Urinary bladder (tissue), 4 donors: ENCODE results near the gene ANKRD9. TPM values are rescaled to one million over a fixed set of nuclear protein-coding genes. Genes with fewer than 3 reads are reported as not detected.

Experiments
- DNase-seq: peaks from one replicate; pipeline ENCODE4 v3.0.0-alpha.2; 2015; ENCODE audit errors: extremely low spot score
- H3K27ac ChIP-seq: one replicate; pipeline ENCODE4 v1.5.1; 2013; ENCODE audit warnings: low read depth, mild to moderate bottlenecking, moderate library complexity
- H3K36me3 ChIP-seq: one replicate; pipeline ENCODE4 v1.6.1; 2013; ENCODE audit warnings: mild to moderate bottlenecking, moderate library complexity; ENCODE audit not compliant: insufficient read depth
- H3K4me1 ChIP-seq: one replicate; pipeline ENCODE4 v1.6.1; 2013; ENCODE audit warnings: mild to moderate bottlenecking, moderate library complexity; ENCODE audit not compliant: insufficient read depth
- H3K4me3 ChIP-seq: one replicate; pipeline ENCODE4 v1.5.1; 2013; ENCODE audit warnings: low read depth, low read length
- WGBS: extraction: QIAGEN DNeasy Blood & Tissue Kit; methylation state at CpG from one replicate; pipeline ENCODE4 v1.1.7; 2013; 5-methylcytosine and 5-hydroxymethylcytosine counted together
- polyA plus RNA-seq: library from polyadenylated mRNA; stranded (reverse); fragments of 200-250 nt; gene quantifications from one replicate; pipeline ENCODE4 v1.2.3, GENCODE V29; 2013
- total RNA-seq: library from RNA; depleted of rRNA; stranded (reverse); fragments of >200 nt; gene quantifications from one replicate; pipeline ENCODE4 v1.2.3, GENCODE V29; 2014
- donor health status: healthy with polysubstance abuse.
- donor health status: healthy.

The ANKRD9 gene
- total and polyA plus RNA-seq, 2 donors: 4.3 to 13.5 TPM

GRCh38 chr14:102502571-102502970 lies 7.0 kb downstream of the ANKRD9 start:
- Histone ChIP-seq H3K36me3 (peaks cover 2% of the 10 kb centered on the region), H3K4me3 (no peak overlapping the region), H3K4me1 (no peaks in the 10 kb centered on the region), H3K27ac (no peak overlapping the region)
- 95% methylated on average over 10 of the region's 10 CpGs for WGBS
- DNase-seq: no peak

- H3K36me3 ChIP-seq: no peaks in the 10 kb centered on the region
- WGBS: 86% methylated on average over 20 of the region's 20 CpGs
- no peaks in the 10 kb centered on the region for H3K4me1 ChIP-seq
- no peak overlapping the region for H3K27ac ChIP-seq
- H3K4me3 ChIP-seq: no peak overlapping the region
- DNase-seq: no peak
Measured at GRCh38 chr14:102501751-102502315, 7.7 kb downstream of the ANKRD9 start.

- Histone ChIP-seq H3K27ac (peak overlapping the region; percentile 77), H3K36me3 (no peaks in the 10 kb centered on the region), H3K4me1 (no peaks in the 10 kb centered on the region), H3K4me3 (no peak overlapping the region)
- 81% methylated on average over 3 of the region's 3 CpGs for WGBS
- no peak for DNase-seq
Measured at GRCh38 chr14:102500713-102501112, 8.9 kb downstream of the ANKRD9 start.

- 53% methylated on average over 14 of the region's 14 CpGs for WGBS
- Histone ChIP-seq H3K4me1 (no peaks in the 10 kb centered on the region), H3K4me3 (no peak overlapping the region), H3K27ac (peak overlapping the region; percentile 77), H3K36me3 (no peaks in the 10 kb centered on the region)
- no peak for DNase-seq
Measured at GRCh38 chr14:102500158-102500662, 9.4 kb downstream of the ANKRD9 start.

GRCh38 chr14:102499401-102500157 lies 10.0 kb downstream of the ANKRD9 start:
- H3K4me1 ChIP-seq: no peaks in the 10 kb centered on the region
- no peak overlapping the region for H3K4me3 ChIP-seq
- peak overlapping the region; percentile 72 for H3K27ac ChIP-seq
- no peak for DNase-seq
- H3K36me3 ChIP-seq: no peaks in the 10 kb centered on the region
- WGBS: 87% methylated on average over 23 of the region's 23 CpGs

GRCh38 chr14:102498678-102499265 lies 10.8 kb downstream of the ANKRD9 start:
- 91% methylated on average over 21 of the region's 21 CpGs for WGBS
- Histone ChIP-seq H3K4me1 (no peaks in the 10 kb centered on the region), H3K27ac (no peak overlapping the region), H3K36me3 (no peaks in the 10 kb centered on the region), H3K4me3 (no peak overlapping the region)
- DNase-seq: no peak

- 82% methylated on average over 30 of the region's 30 CpGs for WGBS
- Histone ChIP-seq H3K4me1 (no peaks in the 10 kb centered on the region), H3K4me3 (no peak overlapping the region), H3K27ac (no peak overlapping the region), H3K36me3 (no peaks in the 10 kb centered on the region)
- no peak for DNase-seq
Measured at GRCh38 chr14:102497998-102498677, 11.4 kb downstream of the ANKRD9 start.

- H3K4me1 ChIP-seq: no peaks in the 10 kb centered on the region
- H3K27ac ChIP-seq: no peak overlapping the region
- H3K36me3 ChIP-seq: no peaks in the 10 kb centered on the region
- DNase-seq: no peak
- WGBS: 94% methylated on average over 42 of the region's 42 CpGs
- no peak overlapping the region for H3K4me3 ChIP-seq
Measured at GRCh38 chr14:102496958-102497744, 12.4 kb downstream of the ANKRD9 start.

GRCh38 chr14:102496331-102496691 lies 13.3 kb downstream of the ANKRD9 start:
- no peaks in the 10 kb centered on the region for H3K36me3 ChIP-seq
- no peaks in the 10 kb centered on the region for H3K4me1 ChIP-seq
- 95% methylated on average over 11 of the region's 11 CpGs for WGBS
- DNase-seq: no peak
- H3K27ac ChIP-seq: no peak overlapping the region
- no peak overlapping the region for H3K4me3 ChIP-seq

GRCh38 chr14:102495491-102496330 lies 13.9 kb downstream of the ANKRD9 start:
- Histone ChIP-seq H3K4me3 (no peak overlapping the region), H3K4me1 (no peaks in the 10 kb centered on the region), H3K36me3 (no peaks in the 10 kb centered on the region), H3K27ac (no peak overlapping the region)
- no peak for DNase-seq
- WGBS: 95% methylated on average over 26 of the region's 26 CpGs

GRCh38 chr14:102493585-102493984 lies 16.0 kb downstream of the ANKRD9 start:
- H3K4me3 ChIP-seq: no peak overlapping the region
- WGBS: 94% methylated on average over 15 of the region's 15 CpGs
- H3K4me1 ChIP-seq: no peaks in the 10 kb centered on the region
- H3K27ac ChIP-seq: no peak overlapping the region
- no peaks in the 10 kb centered on the region for H3K36me3 ChIP-seq
- no peak for DNase-seq

GRCh38 chr14:102493096-102493495 lies 16.5 kb downstream of the ANKRD9 start:
- Histone ChIP-seq H3K4me1 (no peaks in the 10 kb centered on the region), H3K27ac (no peak overlapping the region), H3K4me3 (no peak overlapping the region), H3K36me3 (no peaks in the 10 kb centered on the region)
- DNase-seq: no peak
- WGBS: 92% methylated on average over 15 of the region's 15 CpGs
